BJ (cell line): ENCODE data around the gene ITGAE. TPM values are rescaled to one million over a fixed set of nuclear protein-coding genes. Genes with fewer than 3 reads are reported as not detected.
"Not testable (repeated sequence)": the region's sequence is repeated elsewhere in the genome, so short reads cannot be mapped to it uniquely, and the experiment has no call there.

ENCODE experiments used
- CTCF ChIA-PET: fragments of 350-600 bp; formaldehyde crosslinking; extraction: SDS; loops from one replicate; lab custom pipeline; 2021; ENCODE audit warnings: antibody characterized with exemption, inconsistent platforms; lab: Yijun Ruan, JAX
- POLR2A ChIA-PET: fragments of 300-600 bp; sonication (Branson Sonifier 250); formaldehyde crosslinking; extraction: SDS; loops from one replicate; lab custom pipeline; 2021; ENCODE audit warnings: antibody characterized with exemption; lab: Charles Lee
- DNase-seq: peaks from one replicate; pipeline ENCODE4 v3.0.0-alpha.2; 2011; ENCODE audit warnings: low read depth
- H3K27me3 ChIP-seq: 2 replicates; pipeline ENCODE4 v1.6.0; 2011; ENCODE audit warnings: low read length; ENCODE audit not compliant: control insufficient read depth, insufficient read depth
- H3K36me3 ChIP-seq: 2 replicates; pipeline ENCODE4 v1.5.1; 2011; ENCODE audit warnings: low read length; ENCODE audit not compliant: control insufficient read depth, insufficient read depth
- H3K4me3 ChIP-seq: 2 replicates; pipeline ENCODE4 v1.5.1; 2011; ENCODE audit warnings: low read depth, mild to moderate bottlenecking, control low read depth, low read length
- CTCF ChIP-seq: IDR thresholded peaks from 2 replicates; pipeline ENCODE4 v1.5.1; 2011; ENCODE audit warnings: low read depth, mild to moderate bottlenecking, control low read depth, inconsistent platforms, low read length, moderate library complexity; ENCODE audit not compliant: insufficient read depth
- polyA plus RNA-seq: library from polyadenylated mRNA; depleted of rRNA; stranded (reverse); fragments of >200 nt; gene quantifications from 2 replicates; pipeline ENCODE4 v1.2.3, GENCODE V29; 2011

The ITGAE gene
- polyA plus RNA-seq, 1 experiment, result 69.9 TPM

GRCh38 chr17:3715296-3715695, 85.7 kb downstream of the ITGAE start:
- no peak for TF ChIP-seq CTCF
- ChIA-PET POLR2A (no interaction called here), CTCF (no interaction called here)

DNA sequence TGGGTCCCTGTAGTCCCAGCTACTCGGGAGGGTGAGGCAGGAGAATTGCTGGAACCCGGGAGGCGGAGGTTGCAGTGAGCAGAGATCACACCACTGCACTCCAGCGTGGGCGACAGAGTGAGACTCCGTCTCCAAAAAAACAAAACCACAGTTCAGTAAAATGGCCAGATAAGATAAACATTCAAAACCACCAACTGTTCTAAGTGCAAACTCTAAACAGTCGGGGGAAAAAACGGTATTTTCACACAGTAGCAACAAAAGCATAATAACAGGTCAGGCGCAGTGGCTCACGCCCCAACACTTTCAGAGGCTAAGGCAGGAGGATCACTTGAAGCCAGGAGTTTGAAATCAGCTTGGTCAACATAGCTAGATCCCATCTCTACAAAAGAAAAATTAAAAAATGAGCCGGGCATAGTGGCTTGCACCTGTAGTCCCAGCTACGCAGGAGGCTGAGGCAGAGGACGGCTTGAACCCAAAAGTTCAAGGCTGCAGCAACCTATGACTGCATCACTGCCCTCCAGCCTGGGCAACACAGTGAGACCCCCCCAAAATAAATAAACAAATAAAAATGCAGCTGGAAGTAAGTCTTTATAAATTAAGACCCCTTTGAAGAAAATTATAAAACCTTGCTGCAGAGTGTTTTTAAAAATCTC, 88.1 kb downstream of the ITGAE start:
- CTCF ChIA-PET, result interaction anchor here (0.6 to 0.7 kb wide), 2 partner anchors 19 to 29 kb away, joined by 3 read pairs; no protein-coding TSS in a partner anchor
- Histone ChIP-seq H3K4me3 (no peak overlapping the region), H3K36me3 (peaks cover 10% of the 10 kb centered on the region), H3K27me3 (no peaks in the 10 kb centered on the region)
- DNase-seq, result no peak
- TF ChIP-seq CTCF, result no peak
- POLR2A ChIA-PET, result no interaction called here

More at GRCh38 chr17:3715296-3715695, 85.7 kb downstream of the ITGAE start:
- no peaks in the 10 kb centered on the region for H3K27me3 ChIP-seq
- H3K36me3 ChIP-seq, result peaks cover 13% of the 10 kb centered on the region
- H3K4me3 ChIP-seq, result no peak overlapping the region
- DNase-seq, result no peak

DNA sequence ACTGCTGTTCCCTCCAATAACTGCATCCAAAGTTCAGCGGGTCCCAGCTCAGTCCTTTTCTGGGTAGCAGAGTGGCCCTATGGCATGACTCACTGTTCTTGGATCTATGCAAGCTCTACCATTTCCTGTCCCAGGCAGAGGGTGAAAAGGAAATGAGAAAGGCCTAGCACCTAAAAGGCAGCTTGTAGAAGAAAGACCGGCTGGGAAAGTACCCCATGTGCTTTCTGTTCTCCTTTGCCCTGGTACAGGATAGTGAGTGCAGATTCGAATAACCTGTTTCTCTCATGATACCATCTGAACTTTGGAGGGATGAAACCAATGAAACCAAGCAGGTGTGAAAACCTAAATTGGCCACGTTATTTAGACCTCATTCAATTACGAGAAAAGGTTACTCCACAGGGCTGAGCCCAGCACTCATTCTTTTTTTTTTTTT, 90.0 kb downstream of the ITGAE start:
- ChIA-PET POLR2A (interaction anchor here (0.5 kb wide), 1 partner anchor 9 kb away, joined by 7 read pairs; no protein-coding TSS in a partner anchor), CTCF (no interaction called here)
- DNase-seq, result no peak
- no peak for TF ChIP-seq CTCF
- no peaks in the 10 kb centered on the region for H3K27me3 ChIP-seq
- H3K4me3 ChIP-seq, result no peak overlapping the region
- H3K36me3 ChIP-seq, result peaks cover 10% of the 10 kb centered on the region

DNA sequence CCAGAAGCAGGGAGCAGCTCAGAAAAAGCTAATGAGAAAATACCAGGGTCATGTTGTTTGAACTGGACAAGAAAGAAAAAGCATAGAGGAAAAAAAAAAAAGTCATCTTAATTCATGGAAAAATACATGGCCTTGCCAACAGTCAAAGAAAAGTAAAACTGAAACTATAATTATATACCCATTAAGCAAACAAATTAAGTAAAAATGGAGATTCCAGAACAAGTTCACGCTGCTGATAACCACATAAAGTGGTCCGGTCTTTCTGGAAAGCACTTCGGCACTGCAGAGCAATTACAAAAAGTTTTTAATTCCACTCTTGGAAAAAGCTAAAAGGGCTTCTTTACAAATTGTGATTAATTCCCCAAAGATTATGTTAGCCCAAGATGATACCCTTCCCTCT, 92.6 kb downstream of the ITGAE start:
- Histone ChIP-seq H3K4me3 (no peak overlapping the region), H3K27me3 (no peaks in the 10 kb centered on the region), H3K36me3 (0 out of 2 replicates have a peak, but pooled peaks cover 1% of the 10 kb centered on the region)
- no peak for DNase-seq
- TF ChIP-seq CTCF, result no peak
- ChIA-PET POLR2A (no interaction called here), CTCF (no interaction called here)

GRCh38 chr17:3705718-3705984, 95.3 kb downstream of the ITGAE start:
- H3K36me3 ChIP-seq, H3K4me3 ChIP-seq, DNase-seq, CTCF ChIA-PET, H3K27me3 ChIP-seq, POLR2A ChIA-PET: not testable (repeated sequence)
